ENCODE data around the gene CTDSPL. TPM values are rescaled to one million over a fixed set of nuclear protein-coding genes. Genes with fewer than 3 reads are reported as not detected.
A peak's percentile ranks its signal among the peaks of the same experiment; 100 is the strongest.

CTDSPL gene
- total and polyA plus RNA-seq, 2 of the 13 experiments (the other 11 are each of a cell fraction or from before 2014, with no cell fraction given) = 26.1 to 142 TPM

DNA sequence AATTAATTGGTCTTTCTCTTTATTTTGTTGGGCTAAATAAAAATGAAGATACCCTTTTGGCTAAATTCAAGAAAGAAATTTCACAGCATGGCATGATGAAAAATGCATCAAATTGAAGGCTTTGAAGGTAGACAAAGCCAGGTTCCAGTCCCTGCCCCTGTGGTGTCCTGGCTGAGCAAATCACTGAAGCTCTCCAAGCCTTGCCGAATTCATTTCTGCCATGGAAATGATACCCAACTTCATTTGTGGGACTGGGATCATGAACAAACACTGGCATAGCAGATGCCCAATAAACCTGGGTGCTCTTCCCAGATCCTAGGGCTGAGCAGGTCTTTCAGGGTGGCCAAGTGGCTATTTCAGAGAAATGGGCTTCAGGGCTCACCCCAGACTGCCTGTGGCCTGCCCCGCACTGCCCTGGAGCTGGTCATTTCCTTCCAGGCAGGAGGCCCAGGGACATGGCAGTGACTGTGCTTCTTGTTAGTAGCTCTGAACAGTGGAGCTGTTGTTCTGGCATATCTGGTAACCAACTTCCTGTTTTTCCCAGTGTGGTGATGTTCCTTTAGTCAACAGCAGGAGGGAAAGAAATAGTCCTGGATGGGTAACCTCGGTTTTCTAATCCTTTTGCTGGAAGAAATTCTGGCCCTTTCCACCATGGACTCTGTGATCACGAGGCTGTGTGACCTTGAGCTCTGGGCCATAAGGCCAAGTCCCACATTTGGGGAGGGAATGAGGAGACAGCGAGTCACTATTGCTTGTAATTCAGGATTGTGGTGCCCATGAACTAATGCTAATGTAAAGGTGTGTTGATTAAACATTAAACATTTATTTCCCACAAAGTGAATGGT is 47.6 kb downstream of the CTDSPL start (continued):
- TF ChIP-seq, protein P1, sequence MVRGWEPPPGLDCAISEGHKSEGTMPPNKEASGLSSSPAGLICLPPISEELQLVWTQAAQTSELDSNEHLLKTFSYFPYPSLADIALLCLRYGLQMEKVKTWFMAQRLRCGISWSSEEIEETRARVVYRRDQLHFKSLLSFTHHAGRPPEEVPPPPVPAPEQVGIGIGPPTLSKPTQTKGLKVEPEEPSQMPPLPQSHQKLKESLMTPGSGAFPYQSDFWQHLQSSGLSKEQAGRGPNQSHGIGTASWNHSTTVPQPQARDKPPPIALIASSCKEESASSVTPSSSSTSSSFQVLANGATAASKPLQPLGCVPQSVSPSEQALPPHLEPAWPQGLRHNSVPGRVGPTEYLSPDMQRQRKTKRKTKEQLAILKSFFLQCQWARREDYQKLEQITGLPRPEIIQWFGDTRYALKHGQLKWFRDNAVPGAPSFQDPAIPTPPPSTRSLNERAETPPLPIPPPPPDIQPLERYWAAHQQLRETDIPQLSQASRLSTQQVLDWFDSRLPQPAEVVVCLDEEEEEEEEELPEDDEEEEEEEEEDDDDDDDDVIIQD (CRISPR knock-in tag; IDR thresholded peaks at IDR 0.05; ENCODE audit: low read depth) = peak; percentile 97; the same call in 1 of the 2 replicates
- TF ChIP-seq TGIF2 (CRISPR knock-in tag; IDR thresholded peaks at IDR 0.05) = no peak
- peak; percentile 41 for TF ChIP-seq CEBPG (CRISPR knock-in tag; IDR thresholded peaks at IDR 0.05)
- no peak for TF ChIP-seq FIP1L1 (IDR thresholded peaks at IDR 0.05; ENCODE audit: borderline replicate concordance, insufficient read depth, low read depth, low read length)
- no peak for TF ChIP-seq EZH2 (conservative IDR thresholded peaks at IDR 0.05; ENCODE audit: low read depth, low read length)
- no peak for TF ChIP-seq ZFAT (CRISPR knock-in tag; conservative IDR thresholded peaks at IDR 0.05)
- no peak for TF ChIP-seq ZNF510 (CRISPR knock-in tag; IDR thresholded peaks at IDR 0.05; ENCODE audit: low read depth)
- peak; percentile 46; the same call in 1 of the 2 replicates for TF ChIP-seq ARNTL (CRISPR knock-in tag; IDR thresholded peaks at IDR 0.05)
- TF ChIP-seq ZBTB3 (CRISPR knock-in tag; IDR thresholded peaks at IDR 0.05; ENCODE audit: borderline replicate concordance, low read depth) = 0 out of 2 replicates have a peak, but pooled peaks have one; percentile 31
- TF ChIP-seq IRF2 (CRISPR knock-in tag; IDR thresholded peaks at IDR 0.05) = peak; percentile 74; the same call in 1 of the 2 replicates
- no peak for TF ChIP-seq CCDC6 (CRISPR knock-in tag; IDR thresholded peaks at IDR 0.05)
- peak; percentile 55 for TF ChIP-seq ISL2 (CRISPR knock-in tag; IDR thresholded peaks at IDR 0.05)
- TF ChIP-seq, protein P2, sequence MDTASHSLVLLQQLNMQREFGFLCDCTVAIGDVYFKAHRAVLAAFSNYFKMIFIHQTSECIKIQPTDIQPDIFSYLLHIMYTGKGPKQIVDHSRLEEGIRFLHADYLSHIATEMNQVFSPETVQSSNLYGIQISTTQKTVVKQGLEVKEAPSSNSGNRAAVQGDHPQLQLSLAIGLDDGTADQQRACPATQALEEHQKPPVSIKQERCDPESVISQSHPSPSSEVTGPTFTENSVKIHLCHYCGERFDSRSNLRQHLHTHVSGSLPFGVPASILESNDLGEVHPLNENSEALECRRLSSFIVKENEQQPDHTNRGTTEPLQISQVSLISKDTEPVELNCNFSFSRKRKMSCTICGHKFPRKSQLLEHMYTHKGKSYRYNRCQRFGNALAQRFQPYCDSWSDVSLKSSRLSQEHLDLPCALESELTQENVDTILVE (CRISPR knock-in tag; IDR thresholded peaks at IDR 0.05) = no peak
- TF ChIP-seq FOXP1 (IDR thresholded peaks at IDR 0.05) = 0 out of 2 replicates have a peak, but pooled peaks have one; percentile 26
- TF ChIP-seq FOXP1 (CRISPR knock-in tag; IDR thresholded peaks at IDR 0.05) = peak; percentile 89
- TF ChIP-seq, protein P3, sequence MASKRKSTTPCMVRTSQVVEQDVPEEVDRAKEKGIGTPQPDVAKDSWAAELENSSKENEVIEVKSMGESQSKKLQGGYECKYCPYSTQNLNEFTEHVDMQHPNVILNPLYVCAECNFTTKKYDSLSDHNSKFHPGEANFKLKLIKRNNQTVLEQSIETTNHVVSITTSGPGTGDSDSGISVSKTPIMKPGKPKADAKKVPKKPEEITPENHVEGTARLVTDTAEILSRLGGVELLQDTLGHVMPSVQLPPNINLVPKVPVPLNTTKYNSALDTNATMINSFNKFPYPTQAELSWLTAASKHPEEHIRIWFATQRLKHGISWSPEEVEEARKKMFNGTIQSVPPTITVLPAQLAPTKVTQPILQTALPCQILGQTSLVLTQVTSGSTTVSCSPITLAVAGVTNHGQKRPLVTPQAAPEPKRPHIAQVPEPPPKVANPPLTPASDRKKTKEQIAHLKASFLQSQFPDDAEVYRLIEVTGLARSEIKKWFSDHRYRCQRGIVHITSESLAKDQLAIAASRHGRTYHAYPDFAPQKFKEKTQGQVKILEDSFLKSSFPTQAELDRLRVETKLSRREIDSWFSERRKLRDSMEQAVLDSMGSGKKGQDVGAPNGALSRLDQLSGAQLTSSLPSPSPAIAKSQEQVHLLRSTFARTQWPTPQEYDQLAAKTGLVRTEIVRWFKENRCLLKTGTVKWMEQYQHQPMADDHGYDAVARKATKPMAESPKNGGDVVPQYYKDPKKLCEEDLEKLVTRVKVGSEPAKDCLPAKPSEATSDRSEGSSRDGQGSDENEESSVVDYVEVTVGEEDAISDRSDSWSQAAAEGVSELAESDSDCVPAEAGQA (IDR thresholded peaks at IDR 0.05; ENCODE audit: low read depth) = no peak
- TF ChIP-seq, protein P3 (CRISPR knock-in tag; IDR thresholded peaks at IDR 0.05; ENCODE audit: borderline replicate concordance) = no peak
- no peak for TF ChIP-seq MTA3 (CRISPR knock-in tag; IDR thresholded peaks at IDR 0.05)
- TF ChIP-seq, protein P4, sequence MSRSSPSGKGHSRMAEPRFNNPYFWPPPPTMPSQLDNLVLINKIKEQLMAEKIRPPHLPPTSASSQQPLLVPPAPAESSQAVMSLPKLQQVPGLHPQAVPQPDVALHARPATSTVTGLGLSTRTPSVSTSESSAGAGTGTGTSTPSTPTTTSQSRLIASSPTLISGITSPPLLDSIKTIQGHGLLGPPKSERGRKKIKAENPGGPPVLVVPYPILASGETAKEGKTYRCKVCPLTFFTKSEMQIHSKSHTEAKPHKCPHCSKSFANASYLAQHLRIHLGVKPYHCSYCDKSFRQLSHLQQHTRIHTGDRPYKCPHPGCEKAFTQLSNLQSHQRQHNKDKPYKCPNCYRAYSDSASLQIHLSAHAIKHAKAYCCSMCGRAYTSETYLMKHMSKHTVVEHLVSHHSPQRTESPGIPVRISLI (CRISPR knock-in tag; IDR thresholded peaks at IDR 0.05; ENCODE audit: borderline replicate concordance) = 0 out of 2 replicates have a peak, but pooled peaks have one; percentile 12
- no peak for TF ChIP-seq YEATS4 (CRISPR knock-in tag; IDR thresholded peaks at IDR 0.05; ENCODE audit: borderline replicate concordance)

All from HepG2 (cell line).